ENCODE measurements around the gene MFN1. TPM values are rescaled to one million over a fixed set of nuclear protein-coding genes. Genes with fewer than 3 reads are reported as not detected.

MFN1 gene
- total RNA-seq, 4 donors from 2014 or later = 32.7 to 97.0 (median 39.5) TPM

- no peak for TF ChIP-seq POLR2AphosphoS5 (IDR thresholded peaks at IDR 0.05)
- TF ChIP-seq POLR2A (IDR thresholded peaks at IDR 0.05) = no peak
- no peak for TF ChIP-seq CTCF (IDR thresholded peaks at IDR 0.05)
- no peak for TF ChIP-seq EP300 (IDR thresholded peaks at IDR 0.05)
- Histone ChIP-seq H3K27me3 (no peaks in the 10 kb centered on the region), H3K9me3 (no peaks in the 10 kb centered on the region), H3K36me3 (peaks cover 58% of the 10 kb centered on the region), H3K27ac (no peak overlapping the region), H3K4me1 (no peaks in the 10 kb centered on the region), H3K4me3 (no peak overlapping the region)
- no peak for DNase-seq (ENCODE audit: low spot score in 2 of 2)
- WGBS = 98% methylated on average over 1 of the region's 1 CpG
Observed at GRCh38 chr3:179376474-179376873, 29.0 kb downstream of the MFN1 start.

- TF ChIP-seq EP300 (IDR thresholded peaks at IDR 0.05) (no peak), POLR2A (IDR thresholded peaks at IDR 0.05) (no peak), CTCF (IDR thresholded peaks at IDR 0.05) (no peak), POLR2AphosphoS5 (IDR thresholded peaks at IDR 0.05) (no peak)
- no peaks in the 10 kb centered on the region for H3K9me3 ChIP-seq
- H3K27me3 ChIP-seq = no peaks in the 10 kb centered on the region
- no peak overlapping the region for H3K27ac ChIP-seq
- H3K4me3 ChIP-seq = no peak overlapping the region
- no peaks in the 10 kb centered on the region for H3K4me1 ChIP-seq
- H3K36me3 ChIP-seq = peaks cover 38% of the 10 kb centered on the region
- DNase-seq (ENCODE audit: low spot score in 2 of 2) = no peak
- WGBS = 87% methylated on average over 1 of the region's 1 CpG
Observed at GRCh38 chr3:179391906-179392305, 44.4 kb downstream of the MFN1 start.

- no peak for DNase-seq (ENCODE audit: low spot score in 2 of 2)
- WGBS = 80% methylated on average over 2 of the region's 2 CpGs
- Histone ChIP-seq H3K4me1 (no peaks in the 10 kb centered on the region), H3K9me3 (no peaks in the 10 kb centered on the region), H3K27ac (no peak overlapping the region), H3K4me3 (no peak overlapping the region), H3K27me3 (no peaks in the 10 kb centered on the region), H3K36me3 (peaks cover 64% of the 10 kb centered on the region)
- TF ChIP-seq CTCF (IDR thresholded peaks at IDR 0.05) = no peak
- TF ChIP-seq EP300 (IDR thresholded peaks at IDR 0.05) = no peak
- TF ChIP-seq POLR2A (IDR thresholded peaks at IDR 0.05) = no peak
- no peak for TF ChIP-seq POLR2AphosphoS5 (IDR thresholded peaks at IDR 0.05)
Observed at GRCh38 chr3:179398574-179399231, 51.2 kb downstream of the MFN1 start.

GRCh38 chr3:179401561-179401960 lies 54.1 kb downstream of the MFN1 start:
- TF ChIP-seq CTCF (IDR thresholded peaks at IDR 0.05) (no peak), POLR2AphosphoS5 (IDR thresholded peaks at IDR 0.05) (no peak), POLR2A (IDR thresholded peaks at IDR 0.05) (no peak), EP300 (IDR thresholded peaks at IDR 0.05) (no peak)
- no peaks in the 10 kb centered on the region for H3K4me1 ChIP-seq
- H3K9me3 ChIP-seq = no peaks in the 10 kb centered on the region
- H3K36me3 ChIP-seq = peaks cover 71% of the 10 kb centered on the region
- H3K27ac ChIP-seq = no peak overlapping the region
- H3K27me3 ChIP-seq = no peaks in the 10 kb centered on the region
- H3K4me3 ChIP-seq = no peak overlapping the region
- WGBS = 76% methylated on average over 3 of the region's 3 CpGs
- DNase-seq (ENCODE audit: low spot score in 2 of 2) = no peak

GRCh38 chr3:179402963-179403362 lies 55.5 kb downstream of the MFN1 start:
- Histone ChIP-seq H3K9me3 (no peaks in the 10 kb centered on the region), H3K4me1 (no peaks in the 10 kb centered on the region), H3K36me3 (peaks cover 72% of the 10 kb centered on the region), H3K4me3 (no peak overlapping the region), H3K27ac (no peak overlapping the region), H3K27me3 (no peaks in the 10 kb centered on the region)
- DNase-seq (ENCODE audit: low spot score in 2 of 2) = no peak
- TF ChIP-seq POLR2A (IDR thresholded peaks at IDR 0.05) (no peak), EP300 (IDR thresholded peaks at IDR 0.05) (no peak), CTCF (IDR thresholded peaks at IDR 0.05) (no peak), POLR2AphosphoS5 (IDR thresholded peaks at IDR 0.05) (no peak)
- 88% methylated on average over 5 of the region's 5 CpGs for WGBS

Measured in suprapubic skin (tissue), 4 donors.